Muscle of arm (tissue), 12 donors: ENCODE data around the gene NUDT1. TPM values are rescaled to one million over a fixed set of nuclear protein-coding genes. Genes with fewer than 3 reads are reported as not detected.
A peak's percentile ranks its signal among the peaks of the same experiment; 100 is the strongest.

ENCODE experiments used
- DNase-seq: peaks from one replicate; pipeline ENCODE4 v3.0.0-alpha.2; 2013
- polyA plus RNA-seq, 12 donors: library from polyadenylated mRNA; unstranded; fragments of 120-200 nt; gene quantifications; one replicate each; pipeline ENCODE4 v1.2.1, GENCODE V29; 2013; ENCODE audit not compliant: insufficient read length in 12 of 12

NUDT1 gene
- polyA plus RNA-seq, 12 donors, result 11.5 to 27.2 (median 17.1) TPM; not detected in 2

- no peak for DNase-seq
Observed at GRCh38 chr7:2202901-2203765, 38.9 kb upstream of the NUDT1 start.

GRCh38 chr7:2203766-2204300 is 38.2 kb upstream of the NUDT1 start:
- no peak for DNase-seq

- no peak for DNase-seq
Observed at GRCh38 chr7:2204446-2204845, 37.6 kb upstream of the NUDT1 start.

GRCh38 chr7:2205036-2205780 is 36.8 kb upstream of the NUDT1 start:
- DNase-seq, result no peak

- no peak for DNase-seq
Observed at GRCh38 chr7:2208712-2209111, 33.3 kb upstream of the NUDT1 start.

- DNase-seq, result peak; percentile 64
Observed at GRCh38 chr7:2209146-2209960, 32.7 kb upstream of the NUDT1 start.

- no peak for DNase-seq
Observed at GRCh38 chr7:2209961-2210323, 32.1 kb upstream of the NUDT1 start.

- no peak for DNase-seq
Observed at GRCh38 chr7:2210551-2211258, 31.3 kb upstream of the NUDT1 start.

- DNase-seq, result no peak
Observed at GRCh38 chr7:2211259-2211880, 30.7 kb upstream of the NUDT1 start.

- no peak for DNase-seq
Observed at GRCh38 chr7:2211926-2212325, 30.1 kb upstream of the NUDT1 start.

GRCh38 chr7:2212906-2213305 is 29.1 kb upstream of the NUDT1 start:
- no peak for DNase-seq

- no peak for DNase-seq
Observed at GRCh38 chr7:2213551-2214215, 28.3 kb upstream of the NUDT1 start.

- DNase-seq, result no peak
Observed at GRCh38 chr7:2214636-2215035, 27.4 kb upstream of the NUDT1 start.

- DNase-seq, result no peak
Observed at GRCh38 chr7:2215851-2216250, 26.2 kb upstream of the NUDT1 start.

GRCh38 chr7:2217206-2217605 is 24.8 kb upstream of the NUDT1 start:
- no peak for DNase-seq

GRCh38 chr7:2217716-2218443 is 24.1 kb upstream of the NUDT1 start:
- no peak for DNase-seq

- DNase-seq, result no peak
Observed at GRCh38 chr7:2218444-2218785, 23.6 kb upstream of the NUDT1 start.

GRCh38 chr7:2219136-2219535 is 22.9 kb upstream of the NUDT1 start:
- DNase-seq, result no peak

GRCh38 chr7:2219606-2220005 is 22.4 kb upstream of the NUDT1 start:
- no peak for DNase-seq

- no peak for DNase-seq
Observed at GRCh38 chr7:2220030-2220429, 22.0 kb upstream of the NUDT1 start.
